SK-N-SH (cell line): ENCODE results near the gene COL15A1. TPM values are rescaled to one million over a fixed set of nuclear protein-coding genes. Genes with fewer than 3 reads are reported as not detected.

ENCODE experiments used
- CTCF ChIA-PET: fragments of 300-600, 350-600 bp; formaldehyde crosslinking; extraction: SDS; loops from one replicate; lab custom pipeline; 2021; lab: Yijun Ruan, JAX
- POLR2A ChIA-PET: fragments of 350-600 bp; sonication (Branson Sonifier 250); formaldehyde crosslinking; extraction: SDS; loops from one replicate; lab custom pipeline; 2020; ENCODE audit warnings: antibody characterized with exemption, inconsistent platforms; lab: Yijun Ruan, JAX
- DNase-seq: peaks from one replicate; pipeline ENCODE4 v3.0.0; 2012
- H2AFZ ChIP-seq: fragments of 200-600 bp; sonication (generic); 2 replicates; pipeline ENCODE4 v1.8.1; 2016; ENCODE audit warnings: antibody characterized with exemption, mild to moderate bottlenecking, low read depth
- H3F3A ChIP-seq: fragments of 200-600 bp; sonication (generic); replicated peaks from 2 replicates; pipeline ENCODE3; 2016; ENCODE audit warnings: antibody characterized with exemption, mild to moderate bottlenecking; ENCODE audit not compliant: insufficient read depth
- H3K27ac ChIP-seq, 2 experiments: fragments of 200-500 bp in 1 of 2; fragments of 200-600 bp in 1 of 2; sonication (Bioruptor generic) in 1 of 2; sonication (generic), shearing (Covaris generic) in 1 of 2; 2 replicates each; pipeline versions ENCODE4 v1.5.1 to v1.6.1; 2014 to 2016; ENCODE audit warnings: low read depth in 2 of 2, inconsistent platforms in 1 of 2, low read length in 1 of 2, mild to moderate bottlenecking in 1 of 2, mixed read lengths in 1 of 2
- H3K27me3 ChIP-seq: fragments of 200-600 bp; sonication (generic), shearing (Covaris generic); 2 replicates; pipeline ENCODE4 v1.6.1; 2016; ENCODE audit warnings: mixed run types; ENCODE audit not compliant: insufficient read depth
- H3K36me3 ChIP-seq, 2 experiments: fragments of 200-500 bp in 1 of 2; fragments of 200-600 bp in 1 of 2; sonication (Bioruptor generic) in 1 of 2; sonication (generic) in 1 of 2; replicated peaks in 1 of 2; 2 replicates each; pipeline versions ENCODE3 to v1.5.1; 2014 to 2016; ENCODE audit warnings: low read length in 1 of 2, mild to moderate bottlenecking in 1 of 2; ENCODE audit not compliant: insufficient read depth in 2 of 2, control insufficient read depth in 1 of 2
- H3K4me1 ChIP-seq, 2 experiments: fragments of 200-500 bp in 1 of 2; fragments of 200-600 bp in 1 of 2; sonication (Bioruptor generic) in 1 of 2; sonication (generic), shearing (Covaris generic) in 1 of 2; 2 replicates each; pipeline versions ENCODE4 v1.5.1 to v1.6.1; 2014 to 2016; ENCODE audit warnings: low read depth in 1 of 2, low read length in 1 of 2, mixed run types in 1 of 2; ENCODE audit not compliant: insufficient read depth in 2 of 2, control insufficient read depth in 1 of 2
- H3K4me2 ChIP-seq: fragments of 200-600 bp; sonication (generic), shearing (Covaris generic); 2 replicates; pipeline ENCODE4 v1.6.1; 2017; ENCODE audit warnings: mixed run types
- H3K4me3 ChIP-seq, 2 experiments: fragments of 200-500 bp in 1 of 2; fragments of 200-600 bp in 1 of 2; sonication (Bioruptor generic) in 1 of 2; sonication (generic), shearing (Covaris generic) in 1 of 2; 2 replicates each; pipeline versions ENCODE4 v1.5.1 to v1.8.1; 2014 to 2016; ENCODE audit warnings: low read depth in 2 of 2, inconsistent platforms in 1 of 2, low read length in 1 of 2, mild to moderate bottlenecking in 1 of 2, mixed read lengths in 1 of 2, moderate library complexity in 1 of 2
- H3K79me2 ChIP-seq: fragments of 200-600 bp; sonication (generic); 2 replicates; pipeline ENCODE4 v1.8.1; 2017; ENCODE audit warnings: mild to moderate bottlenecking; ENCODE audit not compliant: insufficient read depth
- H3K9ac ChIP-seq: fragments of 200-600 bp; sonication (generic); 2 replicates; pipeline ENCODE4 v1.6.1; 2017; ENCODE audit warnings: mixed run types
- H3K9me2 ChIP-seq: fragments of 200-600 bp; sonication (generic); 2 replicates; pipeline ENCODE4 v1.6.1; 2017; ENCODE audit warnings: mixed run types
- H3K9me3 ChIP-seq: fragments of 200-600 bp; sonication (generic); 2 replicates; pipeline ENCODE4 v1.6.1; 2017; ENCODE audit warnings: mixed run types, mild to moderate bottlenecking, moderate library complexity
- H4K20me1 ChIP-seq: fragments of 200-600 bp; sonication (generic); 2 replicates; pipeline ENCODE4 v1.6.1; 2017; ENCODE audit warnings: mild to moderate bottlenecking, mixed run types; ENCODE audit not compliant: insufficient read depth
- CHD2 ChIP-seq: fragments of 150-350 bp; IDR thresholded peaks from 2 replicates; pipeline ENCODE4 v1.6.1; 2018; ENCODE audit warnings: low read length; ENCODE audit not compliant: partially characterized antibody
- EP300 ChIP-seq, 2 experiments: IDR thresholded peaks; 2 replicates each; pipeline versions ENCODE4 v1.4.0 to v1.6.1; 2012; ENCODE audit warnings: borderline replicate concordance in 1 of 2, low read depth in 1 of 2, low read length in 1 of 2
- FOSL2 ChIP-seq: IDR thresholded peaks from 2 replicates; pipeline ENCODE4 v1.4.0; 2012; ENCODE audit warnings: low read depth, mild to moderate bottlenecking, moderate library complexity, borderline replicate concordance
- FOXJ3 ChIP-seq: sonication (generic); formaldehyde crosslinking; IDR thresholded peaks from 2 replicates; pipeline ENCODE4 v1.5.1; 2020; ENCODE audit warnings: mild to moderate bottlenecking, missing genetic modification reagents
- GABPA ChIP-seq: IDR thresholded peaks from 2 replicates; pipeline ENCODE4 v1.4.0; 2012; ENCODE audit warnings: low read depth, mild to moderate bottlenecking
- GATA2 ChIP-seq: sonication (generic); formaldehyde crosslinking; IDR thresholded peaks from 2 replicates; pipeline ENCODE4 v1.5.0; 2020; ENCODE audit warnings: mild to moderate bottlenecking, missing genetic modification reagents
- JUND ChIP-seq: IDR thresholded peaks from 2 replicates; pipeline ENCODE4 v1.4.0; 2012
- MAX ChIP-seq: IDR thresholded peaks from 2 replicates; pipeline ENCODE4 v1.4.0; 2012; ENCODE audit warnings: low read depth
- MEF2A ChIP-seq: IDR thresholded peaks from 2 replicates; pipeline ENCODE4 v1.4.0; 2012; ENCODE audit warnings: low read depth, borderline replicate concordance
- PBX3 ChIP-seq: IDR thresholded peaks from 2 replicates; pipeline ENCODE4; 2012
- POLR2AphosphoS5 ChIP-seq: IDR thresholded peaks from 2 replicates; pipeline ENCODE4 v1.6.1; 2012; ENCODE audit warnings: low read depth, low read length
- RCOR1 ChIP-seq: fragments of 150-350 bp; IDR thresholded peaks from 2 replicates; pipeline ENCODE4 v1.6.1; 2017; ENCODE audit warnings: antibody characterized with exemption, low read length
- REST ChIP-seq: IDR thresholded peaks from 2 replicates; pipeline ENCODE4 v1.6.1; 2012; ENCODE audit warnings: mild to moderate bottlenecking, low read depth, low read length, moderate library complexity
- RFX5 ChIP-seq: IDR thresholded peaks from 2 replicates; pipeline ENCODE4 v1.6.1; 2012; ENCODE audit warnings: mild to moderate bottlenecking, improper control_type of control experiment, low read length
- SIN3A ChIP-seq: IDR thresholded peaks from 2 replicates; pipeline ENCODE4 v1.6.1; 2012; ENCODE audit warnings: low read depth, mild to moderate bottlenecking, low read length, moderate library complexity, borderline replicate concordance
- SMC3 ChIP-seq: IDR thresholded peaks from 2 replicates; pipeline ENCODE4 v1.6.1; 2012; ENCODE audit warnings: low read depth, low read length, improper control_type of control experiment
- TCF12 ChIP-seq: IDR thresholded peaks from 2 replicates; pipeline ENCODE4 v1.4.0; 2012
- TEAD4 ChIP-seq: IDR thresholded peaks from 2 replicates; pipeline ENCODE4 v1.4.0; 2012; ENCODE audit warnings: mild to moderate bottlenecking, borderline replicate concordance; ENCODE audit not compliant: insufficient read depth
- USF1 ChIP-seq: IDR thresholded peaks from 2 replicates; pipeline ENCODE4 v1.4.0; 2012; ENCODE audit warnings: low read depth, borderline replicate concordance
- WGBS: methylation state at CpG from one replicate; pipeline ENCODE4 v1.1.6; 2017; ENCODE audit warnings: low lambda C conversion rate; 5-methylcytosine and 5-hydroxymethylcytosine counted together
- polyA plus RNA-seq, 3 experiments: library from polyadenylated mRNA; depleted of rRNA; stranded (reverse); fragments of >200 nt; gene quantifications; 2 replicates each; pipeline ENCODE4 v1.2.3, GENCODE V29; 2012

The COL15A1 gene
- polyA plus RNA-seq, 1 of the 3 experiments (the other 2 are of a cell fraction) = 0.84 TPM

DNA sequence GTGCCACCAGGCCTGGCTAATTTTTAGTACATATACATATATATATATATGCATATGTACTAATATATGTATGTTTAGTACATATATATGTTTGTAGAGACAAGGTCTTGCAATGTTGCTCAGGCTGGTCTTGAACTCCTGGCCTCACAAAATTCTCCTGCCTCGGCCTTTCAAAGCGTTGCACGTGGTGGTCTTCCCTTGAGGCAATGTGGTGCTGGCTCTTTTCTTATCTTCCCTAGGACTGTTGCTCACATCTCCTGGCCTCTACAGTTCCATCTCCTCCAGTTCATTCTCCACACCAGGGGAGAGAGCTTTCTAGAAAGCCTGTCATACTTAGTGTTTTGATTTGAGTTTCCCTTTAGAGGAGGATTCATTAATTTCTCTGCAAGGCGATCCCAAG, 132.3 kb downstream of the COL15A1 start:
- H3K4me3 ChIP-seq = no peak overlapping the region
- no peak overlapping the region for H3K4me2 ChIP-seq
- no peaks in the 10 kb centered on the region for H3K9me2 ChIP-seq
- ChIA-PET POLR2A (no interaction called here), CTCF (interaction anchor here (1.0 kb wide), 1 partner anchor 15 kb away, joined by 3 read pairs; no protein-coding TSS in a partner anchor)
- H3K27ac ChIP-seq = no peak overlapping the region
- no peaks in the 10 kb centered on the region for H3K9me3 ChIP-seq
- H2AFZ ChIP-seq = no peak overlapping the region; the same call in 1 of the 2 replicates
- 63% methylated on average over 4 of the region's 4 CpGs for WGBS
- H3K9ac ChIP-seq = no peak overlapping the region
- no peaks in the 10 kb centered on the region for H4K20me1 ChIP-seq
- peaks cover 0 to 15% of the 10 kb centered on the region in 2 experiments; a peak in 1 of 4 replicates for H3K4me1 ChIP-seq
- no peaks in the 10 kb centered on the region for H3K27me3 ChIP-seq
- H3K79me2 ChIP-seq = no peaks in the 10 kb centered on the region
- H3F3A ChIP-seq = peaks cover 9% of the 10 kb centered on the region
- DNase-seq = no peak
- TF ChIP-seq PBX3 (no peak), REST (no peak), POLR2AphosphoS5 (no peak), RCOR1 (no peak), TEAD4 (no peak), USF1 (no peak), MEF2A (no peak), SIN3A (no peak), TCF12 (no peak), RFX5 (no peak), GABPA (no peak), EP300 (IDR thresholded peaks at IDR 0.05; ENCODE audit: borderline replicate concordance in 1 of 2, low read depth in 1 of 2, low read length in 1 of 2) (no peak), CHD2 (no peak), JUND (no peak), MAX (no peak), FOXJ3 (CRISPR knock-in tag) (no peak), FOSL2 (no peak), GATA2 (CRISPR knock-in tag) (no peak), SMC3 (no peak)
- H3K36me3 ChIP-seq = no peaks in the 10 kb centered on the region
